IMR-90 (cell line): Measurements from ENCODE around the gene FANCG. TPM values are rescaled to one million over a fixed set of nuclear protein-coding genes. Genes with fewer than 3 reads are reported as not detected.
A peak's percentile ranks its signal among the peaks of the same experiment; 100 is the strongest.

Experiments
- ATAC-seq: fragments of 200-7000 bp; cut with Tn5 transposase; 2 replicates; pipeline ENCODE4 v1.9.1; 2020; ENCODE audit warnings: low read depth, mild to moderate bottlenecking, moderate library complexity
- BruUV-seq: library from RNA; stranded (reverse); fragments of 400-500 nt; replicated peaks from 2 replicates; lab custom pipeline; 2021; lab: Mats Ljungman, UMichigan
- CTCF ChIA-PET: fragments of 300-600 bp; formaldehyde crosslinking; extraction: SDS; loops from one replicate; lab custom pipeline; 2021; ENCODE audit warnings: antibody characterized with exemption; lab: Yijun Ruan, JAX
- POLR2A ChIA-PET: fragments of 300-600 bp; sonication (Branson Sonifier 250); formaldehyde crosslinking; loops from one replicate; lab custom pipeline; 2022; ENCODE audit warnings: antibody characterized with exemption; ENCODE audit not compliant: unreplicated experiment; lab: Charles Lee
- DNase-seq: peaks from one replicate; pipeline ENCODE4 v3.0.0; 2013
- H2AFZ ChIP-seq: replicated peaks from 2 replicates; pipeline ENCODE3; 2013; ENCODE audit warnings: low read length, mild to moderate bottlenecking; ENCODE audit not compliant: poor library complexity
- H2AK5ac ChIP-seq: 2 replicates; pipeline ENCODE4 v1.6.1; 2013; ENCODE audit warnings: low read depth, low read length, inconsistent platforms
- H2AK9ac ChIP-seq: replicated peaks from 2 replicates; pipeline ENCODE3; 2013; ENCODE audit warnings: mild to moderate bottlenecking, low read depth, low read length, moderate library complexity; ENCODE audit not compliant: poor library complexity
- H2BK120ac ChIP-seq: 2 replicates; pipeline ENCODE4 v1.6.1; 2013; ENCODE audit warnings: low read depth, low read length, inconsistent platforms
- H2BK15ac ChIP-seq: 3 replicates; pipeline ENCODE4 v1.6.1; 2013; ENCODE audit warnings: low read depth, low read length, inconsistent platforms
- H2BK20ac ChIP-seq: 2 replicates; pipeline ENCODE4 v1.6.1; 2013; ENCODE audit warnings: low read depth, mild to moderate bottlenecking, inconsistent platforms, low read length, moderate library complexity
- H2BK5ac ChIP-seq: 2 replicates; pipeline ENCODE4 v1.6.1; 2013; ENCODE audit warnings: mild to moderate bottlenecking, low read depth, low read length, inconsistent platforms; ENCODE audit not compliant: poor library complexity, severe bottlenecking
- H3K14ac ChIP-seq: replicated peaks from 2 replicates; pipeline ENCODE4 v1.6.1; 2013; ENCODE audit warnings: low read depth, low read length, inconsistent platforms
- H3K18ac ChIP-seq: 2 replicates; pipeline ENCODE4 v1.6.1; 2013; ENCODE audit warnings: low read depth, low read length, control low read depth
- H3K23ac ChIP-seq: 2 replicates; pipeline ENCODE4 v1.6.1; 2013; ENCODE audit warnings: low read depth, low read length, inconsistent platforms
- H3K27ac ChIP-seq: 2 replicates; pipeline ENCODE4 v1.5.1; 2013; ENCODE audit warnings: mild to moderate bottlenecking, control low read depth, low read length; ENCODE audit not compliant: insufficient read depth
- H3K27me3 ChIP-seq: 2 replicates; pipeline ENCODE4 v1.6.1; 2013; ENCODE audit warnings: low read length; ENCODE audit not compliant: control insufficient read depth, insufficient read depth
- H3K36me3 ChIP-seq: 2 replicates; pipeline ENCODE4 v1.6.1; 2013; ENCODE audit warnings: low read length, mixed read lengths; ENCODE audit not compliant: control insufficient read depth, insufficient read depth
- H3K4ac ChIP-seq: 2 replicates; pipeline ENCODE4 v1.6.1; 2013; ENCODE audit warnings: low read depth, low read length, inconsistent platforms
- H3K4me1 ChIP-seq: 2 replicates; pipeline ENCODE4 v1.6.1; 2013; ENCODE audit warnings: low read length, mixed read lengths; ENCODE audit not compliant: control insufficient read depth, insufficient read depth
- H3K4me2 ChIP-seq: 2 replicates; pipeline ENCODE4 v1.6.1; 2013; ENCODE audit warnings: low read depth, mild to moderate bottlenecking, control low read depth, low read length, moderate library complexity
- H3K4me3 ChIP-seq: 2 replicates; pipeline ENCODE4 v1.5.1; 2013; ENCODE audit warnings: low read depth, mild to moderate bottlenecking, control low read depth, low read length, moderate library complexity; ENCODE audit not compliant: insufficient read depth
- H3K56ac ChIP-seq: 2 replicates; pipeline ENCODE4 v1.6.1; 2013; ENCODE audit warnings: low read length, inconsistent platforms; ENCODE audit not compliant: insufficient read depth; ENCODE audit errors: extremely low read depth
- H3K79me1 ChIP-seq, 2 experiments: 2 replicates each; pipeline ENCODE4 v1.6.1; 2013; ENCODE audit warnings: low read length in 2 of 2, inconsistent platforms in 1 of 2, low read depth in 1 of 2
- H3K9ac ChIP-seq: 2 replicates; pipeline ENCODE4 v1.6.1; 2013; ENCODE audit warnings: low read depth, low read length, control low read depth
- H3K9me1 ChIP-seq: 2 replicates; pipeline ENCODE4 v1.6.1; 2013; ENCODE audit warnings: low read length, inconsistent platforms; ENCODE audit not compliant: insufficient read depth
- H3K9me3 ChIP-seq: 2 replicates; pipeline ENCODE4 v1.6.1; 2013; ENCODE audit warnings: low read length; ENCODE audit not compliant: control insufficient read depth, insufficient read depth
- H4K20me1 ChIP-seq: 2 replicates; pipeline ENCODE4 v1.6.1; 2013; ENCODE audit warnings: low read length, inconsistent platforms; ENCODE audit not compliant: insufficient read depth
- H4K5ac ChIP-seq: 2 replicates; pipeline ENCODE4 v1.6.1; 2013; ENCODE audit warnings: mild to moderate bottlenecking, low read depth, low read length, control low read depth
- H4K8ac ChIP-seq, 2 experiments: 2 replicates each; pipeline ENCODE4 v1.6.1; 2013; ENCODE audit warnings: low read depth in 2 of 2, low read length in 2 of 2, control low read depth in 1 of 2, inconsistent platforms in 1 of 2
- H4K91ac ChIP-seq: 2 replicates; pipeline ENCODE4 v1.6.1; 2013; ENCODE audit warnings: low read depth, low read length, inconsistent platforms; ENCODE audit not compliant: insufficient read depth
- BHLHE40 ChIP-seq: fragments of 150-350 bp; IDR thresholded peaks from 2 replicates; pipeline ENCODE4 v1.6.1; 2016; ENCODE audit warnings: mild to moderate bottlenecking, low read depth, low read length
- CEBPB ChIP-seq: IDR thresholded peaks from 2 replicates; pipeline ENCODE4 v1.6.1; 2012; ENCODE audit warnings: low read depth, low read length, improper control_type of control experiment
- CHD1 ChIP-seq: IDR thresholded peaks from 2 replicates; pipeline ENCODE4 v1.6.1; 2012; ENCODE audit warnings: low read depth, low read length, improper control_type of control experiment
- CTCF ChIP-seq: conservative IDR thresholded peaks from 2 replicates; pipeline ENCODE4 v1.5.1; 2012; ENCODE audit warnings: mild to moderate bottlenecking, low read depth, low read length, improper control_type of control experiment
- ELK1 ChIP-seq: fragments of 150-350 bp; IDR thresholded peaks from 2 replicates; pipeline ENCODE4 v1.6.1; 2016; ENCODE audit warnings: low read depth, mild to moderate bottlenecking, low read length, moderate library complexity, borderline replicate concordance
- FOS ChIP-seq: fragments of 150-350 bp; IDR thresholded peaks from 2 replicates; pipeline ENCODE4 v1.6.1; 2016; ENCODE audit warnings: low read depth, low read length
- MAFK ChIP-seq: IDR thresholded peaks from 2 replicates; pipeline ENCODE4 v1.6.1; 2012; ENCODE audit warnings: low read depth, low read length, improper control_type of control experiment
- MAZ ChIP-seq: IDR thresholded peaks from 2 replicates; pipeline ENCODE4 v1.6.1; 2012; ENCODE audit warnings: low read depth, mild to moderate bottlenecking, low read length, improper control_type of control experiment, moderate library complexity, borderline replicate concordance
- MXI1 ChIP-seq: IDR thresholded peaks from 2 replicates; pipeline ENCODE4 v1.6.1; 2012; ENCODE audit warnings: low read depth, mild to moderate bottlenecking, low read length, moderate library complexity, borderline replicate concordance
- NFE2L2 ChIP-seq: fragments of 150-350 bp; IDR thresholded peaks from 2 replicates; pipeline ENCODE4 v1.6.1; 2016; ENCODE audit warnings: low read depth, mild to moderate bottlenecking, low read length
- POLR2A ChIP-seq: IDR thresholded peaks from 2 replicates; pipeline ENCODE4 v1.6.1; 2012; ENCODE audit warnings: mild to moderate bottlenecking, low read depth, low read length
- RAD21 ChIP-seq: IDR thresholded peaks from 2 replicates; pipeline ENCODE4 v1.6.1; 2012; ENCODE audit warnings: low read length, improper control_type of control experiment
- RCOR1 ChIP-seq: IDR thresholded peaks from 2 replicates; pipeline ENCODE4 v1.6.1; 2012; ENCODE audit warnings: mild to moderate bottlenecking, low read length, improper control_type of control experiment; ENCODE audit not compliant: insufficient replicate concordance
- RFX5 ChIP-seq: IDR thresholded peaks from 2 replicates; pipeline ENCODE4 v1.8.0; 2012; ENCODE audit warnings: low read depth, mild to moderate bottlenecking, low read length, moderate library complexity
- SMC3 ChIP-seq: fragments of 150-350 bp; IDR thresholded peaks from 2 replicates; pipeline ENCODE4 v1.6.1; 2016; ENCODE audit warnings: low read depth, mild to moderate bottlenecking, antibody characterized with exemption, low read length, moderate library complexity
- USF2 ChIP-seq: fragments of 150-350 bp; IDR thresholded peaks from 2 replicates; pipeline ENCODE4 v1.6.1; 2017; ENCODE audit warnings: mild to moderate bottlenecking, antibody characterized with exemption, low read length, low read depth
- WGBS, 2 experiments: methylation state at CpG; one replicate each; pipeline versions ENCODE4 v1.1.5 to v1.1.7; 2013; ENCODE audit warnings: missing lambda C conversion rate in 2 of 2; ENCODE audit not compliant: insufficient read length in 1 of 2; ENCODE audit errors: extremely low coverage in 2 of 2; 5-methylcytosine and 5-hydroxymethylcytosine counted together
- dilution Hi-C: fragments of 300-500 bp; cut with HindIII; formaldehyde crosslinking; loops from one replicate; pipeline ENCODE4 v1.14.3; 2018; ENCODE audit warnings: low sequenced_read_pairs; ENCODE audit not compliant: unreplicated experiment
- in situ Hi-C: fragments of 300-500 bp; cut with MboI; formaldehyde crosslinking; loops from 3 replicates; pipeline ENCODE4 v1.14.3; 2019; ENCODE audit warnings: low sequenced_read_pairs, inconsistent platforms, mixed read lengths
- intact Hi-C: fragments of 100-400 bp; cut with micrococcal nuclease; formaldehyde crosslinking; loops from 2 replicates; pipeline ENCODE4 v1.10.0; 2022
- polyA plus RNA-seq, 3 experiments: library from polyadenylated mRNA; depleted of rRNA; stranded (reverse); fragments of >200 nt; gene quantifications; 2 replicates each; pipeline ENCODE4 v1.2.3, GENCODE V29; 2012; ENCODE audit warnings: low replicate concordance in 1 of 3
- total RNA-seq: library from RNA; depleted of rRNA; stranded (reverse); fragments of >200 nt; gene quantifications from 2 replicates; pipeline ENCODE4 v1.2.3, GENCODE V29; 2012

The FANCG gene
- total and polyA plus RNA-seq, 2 of the 4 experiments (the other 2 are of a cell fraction), result 16.1 to 19.3 TPM

- WGBS, 2 experiments, result no CpG with 5 or more reads among the region's 3 CpGs
- BruUV-seq, result no TSS peak
- H2AK9ac ChIP-seq, result no peak overlapping the region
Measured at GRCh38 chr9:35044071-35044470, 35.7 kb downstream of the FANCG start.

More at GRCh38 chr9:35044071-35044470, 35.7 kb downstream of the FANCG start:
- H3K27me3 ChIP-seq, result no peaks in the 10 kb centered on the region
- H4K91ac ChIP-seq, result no peak overlapping the region
- DNase-seq (no peak), ATAC-seq (peak; percentile 52)
- H3K4ac ChIP-seq, result no peak overlapping the region
- intact Hi-C loops, result no loop called here
- TF ChIP-seq USF2 (no peak), SMC3 (no peak), POLR2A (no peak), MAFK (no peak), CEBPB (no peak), MXI1 (no peak), CHD1 (no peak), RCOR1 (no peak), NFE2L2 (no peak), CTCF (no peak), ELK1 (no peak), MAZ (no peak), RFX5 (no peak), BHLHE40 (no peak), FOS (no peak), RAD21 (no peak)
- no peak overlapping the region for H3K23ac ChIP-seq
- CTCF ChIA-PET, result interaction anchor here (0.6 kb wide), 1 partner anchor 343 kb away, joined by 3 read pairs; no protein-coding TSS in a partner anchor
- POLR2A ChIA-PET, result no interaction called here
- dilution Hi-C loops, result no loop called here
- no peak overlapping the region for H3K18ac ChIP-seq
- H3K4me3 ChIP-seq, result no peak overlapping the region
- no peak overlapping the region for H3K9ac ChIP-seq
- in situ Hi-C loops, result no loop called here
- H4K8ac ChIP-seq, result no peak overlapping the region
- no peak overlapping the region for H2AK5ac ChIP-seq
- no peaks in the 10 kb centered on the region for H4K20me1 ChIP-seq
- peak overlapping the region; percentile 10; the same call in 1 of the 2 replicates for H3K56ac ChIP-seq
- no peak overlapping the region for H3K14ac ChIP-seq
- peaks cover 12% of the 10 kb centered on the region; the same call in 1 of the 2 replicates for H3K9me1 ChIP-seq
- H2BK15ac ChIP-seq, result no peak overlapping the region
- no peaks in the 10 kb centered on the region for H3K9me3 ChIP-seq
- no peak overlapping the region for H3K4me2 ChIP-seq
- no peak overlapping the region for H2AFZ ChIP-seq
- no peak overlapping the region for H4K5ac ChIP-seq
- no peak overlapping the region for H2BK120ac ChIP-seq
- no peak overlapping the region for H2BK5ac ChIP-seq
- H3K4me1 ChIP-seq, result peaks cover 11% of the 10 kb centered on the region
- H3K36me3 ChIP-seq, result peaks cover 17% of the 10 kb centered on the region
- no peak overlapping the region for H2BK20ac ChIP-seq
- no peak overlapping the region for H3K27ac ChIP-seq
- peaks cover 0 to under 1% of the 10 kb centered on the region in 2 experiments; a peak in 1 of 4 replicates for H3K79me1 ChIP-seq
